GM23248 (cell line): ENCODE measurements around the gene ATP5PD. TPM values are rescaled to one million over a fixed set of nuclear protein-coding genes. Genes with fewer than 3 reads are reported as not detected.

Source experiments
- DNase-seq: peaks from one replicate; pipeline ENCODE4 v3.0.0-alpha.2; 2015
- H2AFZ ChIP-seq: fragments of 200-600 bp; sonication (generic); 2 replicates; pipeline ENCODE4 v1.6.1; 2016; ENCODE audit warnings: antibody characterized with exemption
- H3F3A ChIP-seq: fragments of 200-600 bp; sonication (generic); 2 replicates; pipeline ENCODE4 v1.6.1; 2016; ENCODE audit warnings: mild to moderate bottlenecking, antibody characterized with exemption, mixed run types; ENCODE audit not compliant: insufficient read depth
- H3K27ac ChIP-seq: fragments of 200-600 bp; sonication (generic); 2 replicates; pipeline ENCODE4 v1.5.1; 2016; ENCODE audit warnings: mild to moderate bottlenecking
- H3K27me3 ChIP-seq: fragments of 200-600 bp; sonication (generic); replicated peaks from 2 replicates; pipeline ENCODE4 v1.6.1; 2016; ENCODE audit warnings: mild to moderate bottlenecking; ENCODE audit not compliant: insufficient read depth
- H3K36me3 ChIP-seq: fragments of 200-600 bp; sonication (generic); 2 replicates; pipeline ENCODE4 v1.6.1; 2016; ENCODE audit warnings: low read depth, mild to moderate bottlenecking
- H3K4me1 ChIP-seq: fragments of 200-600 bp; sonication (generic); 2 replicates; pipeline ENCODE4 v1.6.1; 2016; ENCODE audit warnings: mild to moderate bottlenecking; ENCODE audit not compliant: insufficient read depth
- H3K4me2 ChIP-seq: fragments of 200-600 bp; sonication (generic); one replicate; pipeline ENCODE4 v1.6.1; 2016; ENCODE audit warnings: mild to moderate bottlenecking; ENCODE audit not compliant: unreplicated experiment
- H3K4me3 ChIP-seq: fragments of 200-600 bp; sonication (generic); 2 replicates; pipeline ENCODE4 v1.5.1; 2016; ENCODE audit warnings: mild to moderate bottlenecking
- H3K79me2 ChIP-seq: fragments of 200-600 bp; sonication (generic); 2 replicates; pipeline ENCODE4 v1.6.1; 2016; ENCODE audit warnings: mild to moderate bottlenecking; ENCODE audit not compliant: insufficient read depth
- H3K9ac ChIP-seq: fragments of 200-600 bp; sonication (generic); 2 replicates; pipeline ENCODE4 v1.6.1; 2016; ENCODE audit warnings: mild to moderate bottlenecking
- H3K9me2 ChIP-seq: fragments of 200-600 bp; sonication (generic); 2 replicates; pipeline ENCODE4 v1.6.1; 2016; ENCODE audit warnings: mixed run types, mild to moderate bottlenecking, moderate library complexity; ENCODE audit not compliant: insufficient read depth
- H3K9me3 ChIP-seq: fragments of 200-600 bp; sonication (generic); one replicate; pipeline ENCODE4 v1.6.1; 2017; ENCODE audit warnings: low read depth
- H4K20me1 ChIP-seq: fragments of 200-600 bp; sonication (generic); 2 replicates; pipeline ENCODE4 v1.6.0; 2016; ENCODE audit not compliant: insufficient read depth
- EZH2 ChIP-seq: fragments of 200-600 bp; sonication (generic); IDR thresholded peaks from 2 replicates; pipeline ENCODE4 v1.6.1; 2018; ENCODE audit warnings: antibody characterized with exemption, mild to moderate bottlenecking; ENCODE audit not compliant: insufficient read depth, poor library complexity, severe bottlenecking
- EZH2phosphoT487 ChIP-seq: fragments of 200-600 bp; sonication (generic); IDR thresholded peaks from 2 replicates; pipeline ENCODE4 v1.6.1; 2018; ENCODE audit warnings: antibody characterized with exemption, moderate library complexity, mild to moderate bottlenecking, low read depth; ENCODE audit not compliant: insufficient read depth
- WGBS, 2 experiments: methylation state at CpG; one replicate each; pipeline ENCODE4 v1.1.6; 2015 to 2017; ENCODE audit warnings: low lambda C conversion rate in 2 of 2, low coverage in 1 of 2; ENCODE audit errors: missing lambda C conversion rate in 2 of 2; 5-methylcytosine and 5-hydroxymethylcytosine counted together
- in situ Hi-C: fragments of 300-500 bp; cut with MboI; formaldehyde crosslinking; loops from 2 replicates; pipeline ENCODE4 v1.15.0; 2020
- polyA plus RNA-seq: library from polyadenylated mRNA; unstranded; fragments of >200 nt; fragmentation: Nextera tagmentation; extraction: Ambion mirVana; gene quantifications from 2 replicates; pipeline ENCODE4 v1.2.1, GENCODE V29; 2016
- total RNA-seq: library from RNA; depleted of rRNA; stranded (reverse); fragments of >200 nt; shearing (Covaris generic); gene quantifications from 2 replicates; pipeline ENCODE4 v1.2.3, GENCODE V29; 2014

ATP5PD gene
- total and polyA plus RNA-seq, 2 experiments from 2014 or later, result 215 to 522 TPM

DNA sequence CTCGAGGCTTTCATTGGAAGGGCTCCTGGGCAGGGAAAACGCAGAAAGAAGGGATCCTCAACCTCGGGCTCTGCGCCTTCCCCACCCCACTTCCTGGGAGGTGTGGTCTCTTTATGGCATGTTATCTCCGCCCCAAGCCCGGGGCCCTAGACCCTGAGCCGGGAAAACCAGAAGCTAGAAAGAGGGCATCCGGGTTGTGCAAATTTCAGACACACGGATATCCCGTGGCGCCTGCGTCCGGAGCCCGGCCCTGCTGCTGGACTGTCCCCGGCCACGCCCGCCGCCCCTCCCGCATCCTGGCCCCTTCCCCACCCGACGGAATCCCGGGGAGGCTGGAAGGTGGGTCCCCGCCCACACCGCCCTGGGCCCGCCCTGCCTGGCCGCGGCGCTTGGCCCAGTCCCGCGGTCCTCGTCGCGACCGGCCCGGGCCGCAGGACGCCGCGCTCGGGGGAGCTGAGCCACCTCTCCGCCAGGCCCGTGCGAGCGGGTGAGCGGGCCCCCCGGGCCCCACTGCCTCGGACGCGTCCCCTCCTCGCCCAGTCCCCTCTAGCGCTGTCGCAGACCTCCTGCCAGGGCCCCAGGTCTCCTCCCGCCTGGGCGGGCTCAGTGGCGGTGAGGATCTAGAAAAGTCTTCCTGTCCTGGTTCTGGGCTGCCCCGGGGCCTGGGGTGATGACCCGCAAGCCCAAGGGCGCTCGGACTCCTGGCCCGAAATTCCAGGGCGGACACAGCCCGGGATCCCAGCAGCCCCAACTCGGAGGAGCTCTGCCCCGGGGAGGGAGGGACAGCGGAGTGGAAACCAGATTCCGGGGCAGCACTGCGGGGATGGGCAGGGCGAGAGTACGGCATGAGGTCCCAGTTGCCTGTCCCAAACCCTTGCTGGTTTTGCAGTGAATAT, 41.0 kb upstream of the ATP5PD start, which contains the start of gene SLC16A5:
Gene SLC16A5, plus strand, starts transcription at position 397 of the 896 bp plus-strand sequence. CDS start 5,683 bp downstream, outside the sequence.
- no peaks in the 10 kb centered on the region for H3F3A ChIP-seq
- peak within 1 kb of the TSS; percentile 88 for H2AFZ ChIP-seq
- no peaks in the 10 kb centered on the region for H3K9me2 ChIP-seq
- H3K79me2 ChIP-seq, result no peaks in the 10 kb centered on the region
- H3K4me2 ChIP-seq, result peak within 1 kb of the TSS; percentile 78
- DNase-seq, result peak; percentile 74
- peaks cover 9% of the 10 kb centered on the region for H3K4me1 ChIP-seq
- no peaks in the 10 kb centered on the region for H3K36me3 ChIP-seq
- H3K9me3 ChIP-seq, result no peaks in the 10 kb centered on the region
- H3K27me3 ChIP-seq, result no peaks in the 10 kb centered on the region
- 16 to 22% methylated on average over 28 to 59 of the region's 69 CpGs for WGBS, 2 experiments
- H3K9ac ChIP-seq, result peak within 1 kb of the TSS; percentile 82
- in situ Hi-C loops, result no loop called here
- H3K4me3 ChIP-seq, result peak within 1 kb of the TSS; percentile 76
- no peaks in the 10 kb centered on the region for H4K20me1 ChIP-seq
- TF ChIP-seq EZH2, result no peak
- peak within 1 kb of the TSS; percentile 45 for H3K27ac ChIP-seq

- Histone ChIP-seq H4K20me1 (no peaks in the 10 kb centered on the region), H3K4me2 (peak overlapping the region; percentile 78), H2AFZ (peak overlapping the region; percentile 88), H3F3A (no peaks in the 10 kb centered on the region), H3K9me3 (no peaks in the 10 kb centered on the region), H3K4me1 (peaks cover 9% of the 10 kb centered on the region), H3K79me2 (no peaks in the 10 kb centered on the region), H3K9me2 (no peaks in the 10 kb centered on the region), H3K27me3 (no peaks in the 10 kb centered on the region), H3K9ac (peak overlapping the region; percentile 82), H3K27ac (peak overlapping the region; percentile 45; the same call in 1 of the 2 replicates), H3K36me3 (no peaks in the 10 kb centered on the region), H3K4me3 (peak overlapping the region; percentile 76)
- no peak for DNase-seq
- WGBS, 2 experiments, result 74% methylated on average over 12 of the region's 12 CpGs
- in situ Hi-C loops, result no loop called here
- TF ChIP-seq EZH2phosphoT487 (no peak), EZH2 (no peak)
Measured at GRCh38 chr17:75087182-75087557, 40.4 kb upstream of the ATP5PD start.

GRCh38 chr17:75086496-75087181, 39.9 kb upstream of the ATP5PD start:
- Histone ChIP-seq H3K27ac (no peak overlapping the region), H4K20me1 (no peaks in the 10 kb centered on the region), H3K36me3 (no peaks in the 10 kb centered on the region), H3F3A (no peaks in the 10 kb centered on the region), H3K4me3 (no peak overlapping the region), H3K27me3 (no peaks in the 10 kb centered on the region), H3K4me2 (no peak overlapping the region), H3K4me1 (peaks cover 9% of the 10 kb centered on the region), H2AFZ (no peak overlapping the region), H3K9me2 (no peaks in the 10 kb centered on the region), H3K9ac (no peak overlapping the region), H3K79me2 (no peaks in the 10 kb centered on the region), H3K9me3 (no peaks in the 10 kb centered on the region)
- 90 to 97% methylated on average over 14 to 15 of the region's 15 CpGs for WGBS, 2 experiments
- no peak for DNase-seq
- TF ChIP-seq EZH2phosphoT487 (no peak), EZH2 (no peak)
- in situ Hi-C loops, result no loop called here

DNA sequence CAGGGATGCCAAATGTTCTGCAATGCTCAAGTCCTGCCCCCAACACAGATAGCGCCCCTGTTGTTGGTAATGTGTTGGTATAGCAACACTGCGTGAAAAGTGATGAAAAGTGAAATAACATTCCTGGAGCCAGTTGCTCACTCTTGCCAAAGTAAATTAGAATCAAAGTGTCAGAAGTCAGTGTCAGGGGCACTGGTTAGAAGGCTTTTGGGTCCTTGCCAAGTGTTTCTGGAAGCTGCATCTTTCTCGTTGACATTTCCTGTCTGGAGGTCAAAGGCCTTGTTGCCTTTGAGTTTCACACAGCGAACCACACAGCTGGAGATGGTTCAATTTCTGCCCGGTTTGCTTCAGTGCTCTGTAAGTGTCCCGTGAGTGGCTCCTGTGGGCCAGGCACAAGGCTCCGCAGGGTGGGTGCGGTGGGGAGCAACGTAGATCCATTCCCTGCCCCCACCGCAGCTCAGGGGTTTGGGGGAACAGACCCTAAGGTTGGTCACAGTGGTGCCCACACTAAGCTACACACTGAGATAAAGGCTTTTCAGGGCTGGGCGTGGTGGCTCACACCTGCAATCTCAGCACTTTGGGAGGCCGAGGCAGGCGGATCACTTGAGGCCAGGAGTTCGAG, 37.4 kb upstream of the ATP5PD start:
- Histone ChIP-seq H3K4me1 (peaks cover 19% of the 10 kb centered on the region), H3K4me3 (no peak overlapping the region), H3K36me3 (no peaks in the 10 kb centered on the region), H3F3A (peaks cover 6% of the 10 kb centered on the region; the same call in 1 of the 2 replicates), H3K27ac (no peak overlapping the region), H3K9me3 (no peaks in the 10 kb centered on the region), H3K27me3 (no peaks in the 10 kb centered on the region), H3K9ac (no peak overlapping the region), H4K20me1 (no peaks in the 10 kb centered on the region), H3K4me2 (no peak overlapping the region), H3K9me2 (no peaks in the 10 kb centered on the region), H2AFZ (no peak overlapping the region), H3K79me2 (no peaks in the 10 kb centered on the region)
- WGBS, 2 experiments, result 76 to 77% methylated on average over 14 of the region's 14 CpGs
- in situ Hi-C loops, result no loop called here
- TF ChIP-seq EZH2phosphoT487 (no peak), EZH2 (no peak)
- DNase-seq, result no peak
